Peyer's patch (tissue), 4 donors: Measurements from ENCODE around the gene LRRC73. TPM values are rescaled to one million over a fixed set of nuclear protein-coding genes. Genes with fewer than 3 reads are reported as not detected.

Experiments used
- DNase-seq, 3 donors: peaks; one replicate each; pipeline ENCODE4 v3.0.0-alpha.2; 2017 to 2019
- H3K27ac ChIP-seq, 4 donors: fragments of 200-600 bp; sonication (generic); one replicate each; pipeline ENCODE4 v1.5.1; 2016 to 2019
- H3K27me3 ChIP-seq, 2 donors: fragments of 200-600 bp; sonication (generic); one replicate each; pipeline ENCODE4 v1.5.1; 2019
- H3K36me3 ChIP-seq, 3 donors: fragments of 200-600 bp; sonication (generic); one replicate each; pipeline ENCODE4 v1.5.1; 2016 to 2019
- H3K4me1 ChIP-seq, 4 donors: fragments of 200-600 bp; sonication (generic); one replicate each; pipeline ENCODE4 v1.5.1; 2016 to 2019
- H3K4me3 ChIP-seq, 4 donors: fragments of 200-600 bp; sonication (generic); 1 replicate in 3 of 4; 2 replicates in 1 of 4; pipeline ENCODE4 v1.5.1; 2016 to 2019; ENCODE audit warnings: mild to moderate bottlenecking in 1 of 4
- H3K9me3 ChIP-seq, 4 donors: fragments of 200-600 bp; sonication (generic); one replicate each; pipeline ENCODE4 v1.5.1; 2016 to 2019; ENCODE audit warnings: mild to moderate bottlenecking in 1 of 4
- POLR2A ChIP-seq, 2 donors: fragments of 450-650 bp; IDR thresholded peaks; one replicate each; pipeline ENCODE4 v1.5.1; 2017; ENCODE audit warnings: antibody characterized with exemption in 2 of 2, mild to moderate bottlenecking in 2 of 2, moderate library complexity in 2 of 2
- total RNA-seq, 4 donors: library from RNA; depleted of rRNA; stranded (reverse); fragments of >200 nt; gene quantifications; one replicate each; pipeline ENCODE4 v1.1.0, GENCODE V29; 2016
- TF ChIP-seq, protein P1 (sequence below), 6 experiments: fragments of 450-650 bp in 4 of 6; fragments of 200-600 bp in 2 of 6; sonication (generic) in 1 of 6; IDR thresholded peaks; one replicate each; pipeline ENCODE4 v1.5.1; 2017 to 2019; ENCODE audit warnings: antibody characterized with exemption in 6 of 6, mild to moderate bottlenecking in 3 of 6, moderate library complexity in 1 of 6

Gene LRRC73
- total RNA-seq, 4 donors from 2014 or later = 3.3 TPM; not detected in 3

GRCh38 chr6:43497689-43498088 is 12.5 kb downstream of the LRRC73 start:
- Histone ChIP-seq H3K27me3 (no peaks in the 10 kb centered on the region), H3K4me3 (no peak overlapping the region), H3K36me3 (peaks cover 0 to 49% (median 0%) of the 10 kb centered on the region in 3 donors), H3K9me3 (no peaks in the 10 kb centered on the region), H3K27ac (no peak overlapping the region), H3K4me1 (peaks cover 0 to 15% (median 7%) of the 10 kb centered on the region in 4 donors)
- no peak for DNase-seq
- TF ChIP-seq, protein P1, sequence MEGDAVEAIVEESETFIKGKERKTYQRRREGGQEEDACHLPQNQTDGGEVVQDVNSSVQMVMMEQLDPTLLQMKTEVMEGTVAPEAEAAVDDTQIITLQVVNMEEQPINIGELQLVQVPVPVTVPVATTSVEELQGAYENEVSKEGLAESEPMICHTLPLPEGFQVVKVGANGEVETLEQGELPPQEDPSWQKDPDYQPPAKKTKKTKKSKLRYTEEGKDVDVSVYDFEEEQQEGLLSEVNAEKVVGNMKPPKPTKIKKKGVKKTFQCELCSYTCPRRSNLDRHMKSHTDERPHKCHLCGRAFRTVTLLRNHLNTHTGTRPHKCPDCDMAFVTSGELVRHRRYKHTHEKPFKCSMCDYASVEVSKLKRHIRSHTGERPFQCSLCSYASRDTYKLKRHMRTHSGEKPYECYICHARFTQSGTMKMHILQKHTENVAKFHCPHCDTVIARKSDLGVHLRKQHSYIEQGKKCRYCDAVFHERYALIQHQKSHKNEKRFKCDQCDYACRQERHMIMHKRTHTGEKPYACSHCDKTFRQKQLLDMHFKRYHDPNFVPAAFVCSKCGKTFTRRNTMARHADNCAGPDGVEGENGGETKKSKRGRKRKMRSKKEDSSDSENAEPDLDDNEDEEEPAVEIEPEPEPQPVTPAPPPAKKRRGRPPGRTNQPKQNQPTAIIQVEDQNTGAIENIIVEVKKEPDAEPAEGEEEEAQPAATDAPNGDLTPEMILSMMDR (IDR thresholded peaks at IDR 0.05) = no peak
- no peak for TF ChIP-seq POLR2A (IDR thresholded peaks at IDR 0.05)

GRCh38 chr6:43497129-43497396 is 13.1 kb downstream of the LRRC73 start:
- no peaks in the 10 kb centered on the region for H3K9me3 ChIP-seq
- TF ChIP-seq, protein P1 (IDR thresholded peaks at IDR 0.05) = no peak
- TF ChIP-seq POLR2A (IDR thresholded peaks at IDR 0.05) = no peak
- DNase-seq = no peak
- H3K27me3 ChIP-seq = no peaks in the 10 kb centered on the region
- H3K4me1 ChIP-seq = peaks cover 0 to 16% (median 7%) of the 10 kb centered on the region in 4 donors
- no peak overlapping the region for H3K27ac ChIP-seq
- H3K4me3 ChIP-seq = no peak overlapping the region
- H3K36me3 ChIP-seq = peaks cover 0 to 43% (median 0%) of the 10 kb centered on the region in 3 donors

- TF ChIP-seq POLR2A (IDR thresholded peaks at IDR 0.05) = no peak
- TF ChIP-seq, protein P1 (IDR thresholded peaks at IDR 0.05) = peak in 4 of 6 experiments; percentile 16 to 42 (median 34)
- no peaks in the 10 kb centered on the region for H3K27me3 ChIP-seq
- peaks cover 0 to 40% (median 0%) of the 10 kb centered on the region in 3 donors for H3K36me3 ChIP-seq
- DNase-seq = no peak
- no peak overlapping the region for H3K4me3 ChIP-seq
- no peak overlapping the region for H3K27ac ChIP-seq
- peaks cover 0 to 19% (median 7%) of the 10 kb centered on the region in 4 donors for H3K4me1 ChIP-seq
- no peaks in the 10 kb centered on the region for H3K9me3 ChIP-seq
These were observed 13.6 kb downstream of the LRRC73 start for GRCh38 chr6:43496370-43497128.

DNA sequence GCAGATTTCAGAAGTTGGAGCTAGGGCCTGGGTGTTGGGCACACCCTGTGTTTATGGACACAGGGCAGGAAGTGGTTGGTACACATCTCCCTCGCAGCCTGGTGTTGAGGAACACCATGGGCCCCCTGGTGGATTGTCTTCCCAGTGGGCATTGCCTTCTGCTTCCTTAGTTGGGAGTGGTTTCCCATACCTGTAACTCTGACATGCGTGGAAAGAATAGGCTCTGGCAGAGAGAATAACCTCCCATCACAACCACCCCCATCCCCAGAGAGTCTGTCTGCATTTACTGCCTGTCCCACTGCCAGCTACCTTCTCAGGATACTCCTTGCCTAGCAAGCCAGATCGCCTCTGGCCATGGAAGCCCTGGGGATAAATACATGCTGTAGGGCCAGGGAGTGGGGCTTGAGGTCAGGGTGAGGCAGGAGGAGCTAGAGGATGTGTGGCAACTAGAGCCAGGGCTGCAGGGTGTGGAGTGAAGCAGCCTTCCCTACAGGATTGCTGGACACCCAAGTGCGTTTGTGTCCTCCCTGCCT is 14.7 kb downstream of the LRRC73 start:
- no peak for DNase-seq
- H3K9me3 ChIP-seq = no peaks in the 10 kb centered on the region
- no peaks in the 10 kb centered on the region for H3K27me3 ChIP-seq
- H3K4me1 ChIP-seq = peaks cover 0 to 19% (median 7%) of the 10 kb centered on the region in 4 donors
- H3K36me3 ChIP-seq = peaks cover 0 to 30% (median 0%) of the 10 kb centered on the region in 3 donors
- H3K4me3 ChIP-seq = no peak overlapping the region
- H3K27ac ChIP-seq = no peak overlapping the region
- TF ChIP-seq, protein P1 (IDR thresholded peaks at IDR 0.05) = peak in 3 of 6 experiments; percentile 26 to 32 (median 31)
- no peak for TF ChIP-seq POLR2A (IDR thresholded peaks at IDR 0.05)

- H3K9me3 ChIP-seq = no peaks in the 10 kb centered on the region
- no peak for DNase-seq
- H3K36me3 ChIP-seq = peaks cover 0 to 23% (median 0%) of the 10 kb centered on the region in 3 donors
- peaks cover 0 to 19% (median 7%) of the 10 kb centered on the region in 4 donors for H3K4me1 ChIP-seq
- H3K4me3 ChIP-seq = no peak overlapping the region
- H3K27ac ChIP-seq = no peak overlapping the region
- TF ChIP-seq, protein P1 (IDR thresholded peaks at IDR 0.05) = no peak
- TF ChIP-seq POLR2A (IDR thresholded peaks at IDR 0.05) = no peak
- H3K27me3 ChIP-seq = no peaks in the 10 kb centered on the region
These were observed 15.4 kb downstream of the LRRC73 start for GRCh38 chr6:43494766-43495165.
